HG02884 (cell line): ENCODE measurements around the gene BOD1L2.

Experiments used
- ATAC-seq: cut with Tn5 transposase; IDR thresholded peaks from one replicate; pipeline ENCODE4 v1.9.1; 2021; ENCODE audit warnings: mild to moderate bottlenecking, moderate library complexity; ENCODE audit not compliant: unreplicated experiment

Gene BOD1L2

GRCh38 chr18:57149531-57149930 lies 2.6 kb downstream of the BOD1L2 start:
- no peak for ATAC-seq

DNA sequence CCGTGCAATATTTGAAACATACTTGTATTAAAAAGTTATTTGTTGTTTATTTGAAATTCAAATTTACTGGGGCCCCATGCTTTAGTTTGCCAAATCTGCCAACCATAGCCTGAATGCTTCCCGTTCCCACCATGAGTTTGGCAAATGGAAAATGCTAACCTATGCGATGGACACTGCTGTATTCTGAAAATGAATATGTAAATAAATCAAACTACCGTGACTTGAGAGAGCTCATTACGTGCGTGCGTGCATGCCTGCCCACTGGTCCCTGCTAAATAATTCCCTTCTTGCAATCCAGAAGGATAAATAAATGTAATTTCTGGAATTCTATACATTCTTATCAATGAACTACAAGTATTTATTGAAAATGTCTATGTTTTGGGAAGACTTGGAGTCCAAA lies 3.2 kb downstream of the BOD1L2 start:
- ATAC-seq, result no peak

- ATAC-seq, result no peak
Observed at GRCh38 chr18:57150828-57151227, 3.9 kb downstream of the BOD1L2 start.

DNA sequence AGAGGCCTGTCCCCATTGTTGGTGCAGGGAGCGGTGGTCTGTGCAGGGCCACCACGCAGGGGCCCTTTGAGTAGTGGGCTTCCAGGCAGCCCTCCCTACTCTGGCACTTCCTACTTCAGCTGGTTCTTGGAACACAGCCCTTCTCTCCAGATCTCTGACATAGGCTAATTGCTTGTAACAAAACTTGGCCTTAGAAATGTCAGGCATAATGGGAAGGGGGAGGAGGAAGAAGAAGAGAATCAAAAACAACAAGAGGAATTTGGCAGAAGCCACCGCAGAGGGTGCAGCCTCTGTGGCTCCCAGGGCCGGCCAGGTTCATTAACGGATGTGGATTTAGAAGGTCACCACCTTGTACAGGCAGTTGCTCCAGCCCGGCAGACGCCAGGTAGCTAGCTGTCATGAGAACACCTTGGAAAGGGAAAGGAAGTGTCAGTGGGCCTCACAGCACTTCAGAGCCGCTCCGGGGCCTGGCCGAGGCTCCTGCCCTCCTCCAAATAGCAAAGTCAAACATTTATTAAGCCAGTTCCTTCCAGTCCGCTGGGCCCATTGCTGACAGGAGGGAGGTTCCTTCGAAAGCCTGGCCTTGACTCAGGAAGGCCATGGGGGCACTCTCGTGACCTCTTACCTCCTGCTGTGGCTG lies 7.4 kb downstream of the BOD1L2 start:
- ATAC-seq, result no peak

DNA sequence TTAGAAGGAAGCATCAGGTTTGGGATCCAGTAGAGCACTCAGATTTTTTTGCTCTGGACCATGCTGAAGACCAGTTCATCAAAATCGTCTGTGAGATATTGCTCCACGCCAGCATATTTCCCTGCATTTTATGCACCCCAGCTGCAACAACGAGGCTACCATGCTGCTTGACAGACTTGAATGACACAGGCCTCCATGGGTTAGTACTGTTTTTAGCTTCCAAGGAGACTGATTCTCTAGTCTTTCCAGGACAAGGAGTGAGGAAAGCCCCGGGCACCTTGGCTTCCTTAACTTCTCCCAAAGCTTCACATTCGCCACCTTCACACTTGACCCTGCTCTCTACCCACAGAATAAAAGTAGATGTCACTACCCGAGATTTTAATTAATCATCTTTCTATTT lies 17.5 kb downstream of the BOD1L2 start:
- no peak for ATAC-seq

GRCh38 chr18:57167617-57168308 lies 20.9 kb downstream of the BOD1L2 start:
- ATAC-seq, result no peak

DNA sequence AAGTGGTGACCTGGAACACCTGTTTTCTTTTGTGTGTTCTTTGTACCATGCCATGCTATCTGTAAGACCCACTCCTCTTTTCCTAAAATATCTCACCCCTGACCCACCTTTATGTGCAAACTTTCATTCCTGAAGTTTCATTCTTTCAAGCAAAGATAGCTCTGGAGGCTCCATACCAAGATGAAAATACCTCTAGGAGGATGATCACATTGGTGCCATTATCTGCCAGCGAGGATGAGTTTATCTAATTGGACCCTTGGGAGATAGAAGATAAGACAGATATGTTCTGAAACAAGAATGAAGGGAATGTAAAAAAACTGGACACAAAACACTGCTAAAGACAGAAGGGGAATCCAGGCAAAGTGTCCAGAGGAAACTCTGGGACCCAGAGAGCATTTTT lies 24.1 kb downstream of the BOD1L2 start:
- no peak for ATAC-seq

- no peak for ATAC-seq
Observed at GRCh38 chr18:57175532-57175931, 28.6 kb downstream of the BOD1L2 start.

DNA sequence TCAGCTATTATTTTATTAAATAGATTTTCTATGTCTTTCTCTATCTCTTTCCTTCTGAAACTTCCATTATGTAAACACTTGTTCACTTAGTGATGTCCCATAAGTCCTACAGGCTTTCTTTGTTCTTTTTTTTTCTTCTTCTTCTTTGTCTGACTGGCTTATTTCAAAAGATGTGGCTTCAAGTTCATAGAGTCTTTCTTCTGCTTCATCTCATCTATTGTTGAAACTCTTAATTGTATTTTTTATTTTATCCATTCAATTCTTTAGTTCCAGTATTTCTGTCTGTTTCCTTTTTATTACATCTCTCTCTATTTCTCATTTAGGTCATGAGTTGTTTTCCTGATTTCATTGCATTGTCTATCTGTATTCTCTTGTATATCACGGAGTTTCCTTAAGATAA lies 38.5 kb downstream of the BOD1L2 start:
- ATAC-seq, result no peak

- ATAC-seq, result no peak
Observed at GRCh38 chr18:57188851-57189557, 42.1 kb downstream of the BOD1L2 start.

DNA sequence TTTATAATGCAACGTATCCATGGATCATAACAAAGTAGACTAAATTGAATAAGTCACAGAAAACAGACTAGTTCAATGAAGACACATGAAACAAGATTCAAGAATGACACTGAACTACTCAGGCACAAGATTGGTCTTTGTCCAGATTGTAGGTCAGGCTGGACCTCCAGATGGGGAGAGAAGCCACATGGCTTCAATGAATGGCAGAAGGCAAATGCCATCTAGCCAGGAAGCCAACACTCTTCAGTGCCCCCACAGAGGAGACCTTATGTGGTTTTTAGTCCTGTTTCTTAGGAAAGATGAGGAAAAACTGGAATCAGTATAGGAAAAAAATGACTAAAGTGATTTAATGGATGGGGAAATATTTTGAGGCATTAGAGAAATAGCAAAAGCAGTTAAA lies 43.1 kb downstream of the BOD1L2 start:
- ATAC-seq, result no peak

GRCh38 chr18:57194070-57194469 lies 47.2 kb downstream of the BOD1L2 start:
- no peak for ATAC-seq

- ATAC-seq, result no peak
Observed at GRCh38 chr18:57194622-57195021, 47.7 kb downstream of the BOD1L2 start.

GRCh38 chr18:57195341-57195740 lies 48.5 kb downstream of the BOD1L2 start:
- ATAC-seq, result no peak

GRCh38 chr18:57197261-57197660 lies 50.4 kb downstream of the BOD1L2 start:
- ATAC-seq, result no peak

- ATAC-seq, result no peak
Observed at GRCh38 chr18:57198073-57198472, 51.2 kb downstream of the BOD1L2 start.
